ENCODE measurements around the gene RAP1GDS1.

DNA sequence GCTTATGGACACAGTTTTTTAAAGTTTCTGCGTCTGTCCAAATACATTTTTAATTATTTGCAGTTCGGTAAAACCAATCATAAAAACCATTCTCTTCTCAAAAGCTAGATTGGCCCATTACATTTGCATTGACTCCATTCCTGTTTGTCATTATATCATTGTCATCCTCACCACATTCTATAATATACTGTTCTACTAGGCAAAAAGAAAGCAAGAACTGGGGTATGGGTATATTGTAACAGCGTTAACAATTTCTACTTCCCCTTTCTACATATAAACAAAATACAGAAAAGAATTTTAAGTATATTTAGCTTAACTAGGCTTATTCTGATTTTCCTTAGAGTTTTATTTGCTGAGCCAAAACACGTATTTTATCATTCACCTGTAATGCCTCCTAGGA, 91.8 kb downstream of the RAP1GDS1 start:
- no peak for TF ChIP-seq CTCF (conservative IDR thresholded peaks at IDR 0.05)
- no peak for TF ChIP-seq EZH2 (IDR thresholded peaks at IDR 0.05; ENCODE audit: low read depth)

All from PC-9 (cell line).